Measurements from ENCODE around the gene KANK2. TPM values are rescaled to one million over a fixed set of nuclear protein-coding genes. Genes with fewer than 3 reads are reported as not detected.

KANK2 gene
- total and polyA plus RNA-seq, 2 of the 8 experiments (the other 6 are each of a cell fraction or from before 2014, with no cell fraction given): 25.2 to 42.3 TPM

GRCh38 chr19:11210656-11210928, 13.2 kb upstream of the KANK2 start (continued):
- no peak for TF ChIP-seq EZH2 (IDR thresholded peaks at IDR 0.05; ENCODE audit: low read depth, low read length, severe bottlenecking)
- no peak for TF ChIP-seq E2F6 (IDR thresholded peaks at IDR 0.05)
- no peak for TF ChIP-seq RAD21 (IDR thresholded peaks at IDR 0.05 in 1 of 2, conservative IDR thresholded peaks at IDR 0.05 in 1 of 2; ENCODE audit: low read depth in 2 of 2, low read length in 2 of 2)
- no peak for TF ChIP-seq CEBPB (IDR thresholded peaks at IDR 0.05; ENCODE audit: low read depth, low read length)

All from H1 (cell line).